HepG2 (cell line): ENCODE measurements around the gene PLIN4. TPM values are rescaled to one million over a fixed set of nuclear protein-coding genes. Genes with fewer than 3 reads are reported as not detected.

Experiments
- BCL6 ChIP-seq: IDR thresholded peaks from 2 replicates; pipeline ENCODE4 v1.6.1; 2016; ENCODE audit warnings: missing genetic modification reagents, missing compliant biosample characterization
- EEA1 ChIP-seq: sonication (generic); formaldehyde crosslinking; IDR thresholded peaks from 2 replicates; pipeline ENCODE4 v1.5.1; 2020; ENCODE audit warnings: mild to moderate bottlenecking, missing genetic modification reagents, borderline replicate concordance
- KDM5B ChIP-seq: sonication (generic); formaldehyde crosslinking; IDR thresholded peaks from 2 replicates; pipeline ENCODE4 v1.4.0; 2020; ENCODE audit warnings: missing genetic modification reagents, mild to moderate bottlenecking, borderline replicate concordance
- KDM6A ChIP-seq: IDR thresholded peaks from 2 replicates; pipeline ENCODE4 v1.6.1; 2016; ENCODE audit warnings: low read depth
- KLF13 ChIP-seq: sonication (generic); formaldehyde crosslinking; IDR thresholded peaks from 2 replicates; pipeline ENCODE4 v1.4.0; 2020; ENCODE audit warnings: mild to moderate bottlenecking, missing genetic modification reagents
- KMT2B ChIP-seq: IDR thresholded peaks from 2 replicates; pipeline ENCODE4 v1.6.1; 2016; ENCODE audit warnings: missing genetic modification reagents, missing compliant biosample characterization
- MNT ChIP-seq: fragments of 450-650 bp; IDR thresholded peaks from 2 replicates; pipeline ENCODE4 v1.6.1; 2016
- NCOA5 ChIP-seq: sonication (generic); formaldehyde crosslinking; IDR thresholded peaks from 2 replicates; pipeline ENCODE4 v1.4.0; 2020; ENCODE audit warnings: missing genetic modification reagents
- REL ChIP-seq: sonication (generic); formaldehyde crosslinking; conservative IDR thresholded peaks from 2 replicates; pipeline ENCODE4 v1.8.0; 2022; ENCODE audit warnings: mild to moderate bottlenecking, missing genetic modification reagents, moderate library complexity
- SIX1 ChIP-seq: sonication (generic); formaldehyde crosslinking; IDR thresholded peaks from 2 replicates; pipeline ENCODE4 v1.4.0; 2020; ENCODE audit warnings: missing genetic modification reagents, borderline replicate concordance
- TEAD2 ChIP-seq: sonication (generic); formaldehyde crosslinking; IDR thresholded peaks from 2 replicates; pipeline ENCODE4 v1.9.0; 2021; ENCODE audit warnings: missing genetic modification reagents
- TFAP4 ChIP-seq: sonication (generic); IDR thresholded peaks from 2 replicates; pipeline ENCODE4 v1.6.1; 2016; ENCODE audit warnings: low read depth, borderline replicate concordance
- YEATS2 ChIP-seq: sonication (generic); formaldehyde crosslinking; IDR thresholded peaks from 2 replicates; pipeline ENCODE4 v1.4.0; 2020; ENCODE audit warnings: missing genetic modification reagents, borderline replicate concordance
- ZBTB25 ChIP-seq: IDR thresholded peaks from 2 replicates; pipeline ENCODE4 v1.6.1; 2018; ENCODE audit warnings: missing genetic modification reagents
- ZC3H4 ChIP-seq: sonication (generic); formaldehyde crosslinking; IDR thresholded peaks from 2 replicates; pipeline ENCODE4 v1.4.0; 2020; ENCODE audit warnings: missing genetic modification reagents, borderline replicate concordance
- ZFP36L2 ChIP-seq: sonication (generic); formaldehyde crosslinking; IDR thresholded peaks from 2 replicates; pipeline ENCODE4 v1.4.0; 2020; ENCODE audit warnings: missing genetic modification reagents
- ZNF207 ChIP-seq: fragments of 450-650 bp; IDR thresholded peaks from 2 replicates; pipeline ENCODE4 v1.6.1; 2016; ENCODE audit warnings: antibody characterized with exemption, borderline replicate concordance
- ZNF317 ChIP-seq: sonication (generic); formaldehyde crosslinking; IDR thresholded peaks from 2 replicates; pipeline ENCODE4 v1.5.0; 2020; ENCODE audit warnings: mild to moderate bottlenecking, missing genetic modification reagents
- ZNF576 ChIP-seq: sonication (generic); formaldehyde crosslinking; IDR thresholded peaks from 2 replicates; pipeline ENCODE4 v1.4.0; 2020; ENCODE audit warnings: mild to moderate bottlenecking, missing genetic modification reagents
- ZNF792 ChIP-seq: IDR thresholded peaks from 2 replicates; pipeline ENCODE4 v1.6.1; 2016
- ZNF891 ChIP-seq: sonication (generic); formaldehyde crosslinking; IDR thresholded peaks from 2 replicates; pipeline ENCODE4 v1.5.0; 2020; ENCODE audit warnings: mild to moderate bottlenecking, missing genetic modification reagents
- polyA plus RNA-seq, 8 experiments: library from polyadenylated mRNA; depleted of rRNA in 3 of 8; stranded (reverse) in 7 of 8; unstranded in 1 of 8; fragments of >200 nt; fragmentation: Illumina TruSeq in 4 of 8; extraction: Trizol in 4 of 8; gene quantifications; 2 replicates each; pipeline versions ENCODE4 v1.2.1 to v1.2.3, GENCODE V29; 2011 to 2016; ENCODE audit warnings: low read depth in 4 of 8, missing spikeins in 1 of 8, mixed read lengths in 1 of 8; ENCODE audit not compliant: insufficient read depth in 1 of 8
- total RNA-seq, 5 experiments: library from RNA; depleted of rRNA; stranded (reverse); fragments of >200 nt; fragmentation: Illumina TruSeq; extraction: Trizol; gene quantifications; 2 replicates each; pipeline ENCODE4 v1.2.3, GENCODE V29; 2016; ENCODE audit warnings: low read depth in 1 of 5
- TF ChIP-seq, protein P1 (sequence below): sonication (generic); formaldehyde crosslinking; IDR thresholded peaks from 2 replicates; pipeline ENCODE4 v1.4.0; 2020; ENCODE audit warnings: mild to moderate bottlenecking, missing genetic modification reagents
- TF ChIP-seq, protein P2 (sequence below): IDR thresholded peaks from 2 replicates; pipeline ENCODE4 v1.6.1; 2012; ENCODE audit warnings: low read depth, low read length, improper control_type of control experiment
- TF ChIP-seq, protein P3 (sequence below): sonication (generic); formaldehyde crosslinking; IDR thresholded peaks from 2 replicates; pipeline ENCODE4 v1.4.0; 2020; ENCODE audit warnings: missing genetic modification reagents, mild to moderate bottlenecking, borderline replicate concordance

PLIN4 gene
- total and polyA plus RNA-seq, 2 of the 13 experiments (the other 11 are each of a cell fraction or from before 2014, with no cell fraction given): 1.1 to 1.3 TPM

DNA sequence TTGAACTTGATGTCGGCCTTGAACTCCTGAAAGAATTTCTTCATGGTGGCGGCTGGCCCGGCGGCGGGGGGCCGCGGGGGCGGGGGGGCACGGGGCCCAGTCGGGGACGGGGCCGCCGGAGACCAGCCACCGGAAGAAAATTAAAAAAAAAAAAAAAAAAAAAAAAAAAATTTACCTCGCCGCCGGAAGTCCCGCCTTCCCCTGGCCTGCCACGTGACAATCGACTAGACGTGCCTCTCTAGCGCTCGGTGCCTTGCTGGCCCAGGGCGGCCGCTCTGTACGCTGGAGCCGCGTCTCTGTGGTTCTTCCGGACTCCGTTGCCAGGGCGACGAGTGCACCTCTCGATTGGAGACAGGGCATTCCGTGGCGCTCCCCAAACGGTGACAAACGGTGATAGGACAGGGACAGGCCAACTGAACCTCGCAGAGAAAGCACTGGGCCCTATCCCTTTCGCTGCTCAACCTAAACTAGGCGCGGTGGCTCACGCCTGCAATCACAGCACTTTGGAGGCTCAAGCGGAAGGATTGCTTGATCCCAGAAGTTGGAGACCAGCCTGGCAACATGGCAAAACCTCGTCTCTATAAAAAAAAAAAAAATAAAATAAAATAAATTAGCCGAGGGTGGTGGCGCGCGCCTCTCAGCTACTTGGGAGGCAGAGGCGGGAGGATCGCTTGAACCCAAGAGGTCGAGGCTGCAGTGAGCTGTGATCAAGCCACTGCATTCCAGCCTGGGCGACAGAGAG lies 60.5 kb downstream of the PLIN4 start, which contains the start of gene UBXN6 (continued):
- peak; percentile 66 for TF ChIP-seq MNT
- TF ChIP-seq ZC3H4 (CRISPR knock-in tag): 0 out of 2 replicates have a peak, but pooled peaks have one; percentile 72
- peak; percentile 12; the same call in 1 of the 2 replicates for TF ChIP-seq TFAP4
- no peak for TF ChIP-seq EEA1 (CRISPR knock-in tag)
- TF ChIP-seq KDM5B (CRISPR knock-in tag): no peak
- TF ChIP-seq, protein P1, sequence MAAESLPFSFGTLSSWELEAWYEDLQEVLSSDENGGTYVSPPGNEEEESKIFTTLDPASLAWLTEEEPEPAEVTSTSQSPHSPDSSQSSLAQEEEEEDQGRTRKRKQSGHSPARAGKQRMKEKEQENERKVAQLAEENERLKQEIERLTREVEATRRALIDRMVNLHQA: no peak
- TF ChIP-seq ZBTB25 (CRISPR knock-in tag): peak; percentile 94
- TF ChIP-seq TEAD2 (CRISPR knock-in tag): no peak
- TF ChIP-seq KDM6A (CRISPR knock-in tag): no peak
- TF ChIP-seq, protein P2, sequence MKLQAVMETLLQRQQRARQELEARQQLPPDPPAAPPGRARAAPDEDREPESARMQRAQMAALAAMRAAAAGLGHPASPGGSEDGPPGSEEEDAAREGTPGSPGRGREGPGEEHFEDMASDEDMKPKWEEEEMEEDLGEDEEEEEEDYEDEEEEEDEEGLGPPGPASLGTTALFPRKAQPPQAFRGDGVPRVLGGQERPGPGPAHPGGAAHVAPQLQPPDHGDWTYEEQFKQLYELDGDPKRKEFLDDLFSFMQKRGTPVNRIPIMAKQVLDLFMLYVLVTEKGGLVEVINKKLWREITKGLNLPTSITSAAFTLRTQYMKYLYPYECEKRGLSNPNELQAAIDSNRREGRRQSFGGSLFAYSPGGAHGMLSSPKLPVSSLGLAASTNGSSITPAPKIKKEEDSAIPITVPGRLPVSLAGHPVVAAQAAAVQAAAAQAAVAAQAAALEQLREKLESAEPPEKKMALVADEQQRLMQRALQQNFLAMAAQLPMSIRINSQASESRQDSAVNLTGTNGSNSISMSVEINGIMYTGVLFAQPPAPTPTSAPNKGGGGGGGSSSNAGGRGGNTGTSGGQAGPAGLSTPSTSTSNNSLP: 0 out of 2 replicates have a peak, but pooled peaks have one; percentile 53
- TF ChIP-seq KMT2B (CRISPR knock-in tag): peak; percentile 74; the same call in 1 of the 2 replicates
- TF ChIP-seq BCL6 (CRISPR knock-in tag): no peak
- TF ChIP-seq ZFP36L2: no peak
- TF ChIP-seq ZNF792 (CRISPR knock-in tag): 0 out of 2 replicates have a peak, but pooled peaks have one; percentile 33
- TF ChIP-seq YEATS2 (CRISPR knock-in tag): peak; percentile 91
- no peak for TF ChIP-seq KLF13 (CRISPR knock-in tag)
- no peak for TF ChIP-seq NCOA5 (CRISPR knock-in tag)
- TF ChIP-seq ZNF317 (CRISPR knock-in tag): no peak
- TF ChIP-seq ZNF891 (CRISPR knock-in tag): peak; percentile 68
- TF ChIP-seq, protein P3, sequence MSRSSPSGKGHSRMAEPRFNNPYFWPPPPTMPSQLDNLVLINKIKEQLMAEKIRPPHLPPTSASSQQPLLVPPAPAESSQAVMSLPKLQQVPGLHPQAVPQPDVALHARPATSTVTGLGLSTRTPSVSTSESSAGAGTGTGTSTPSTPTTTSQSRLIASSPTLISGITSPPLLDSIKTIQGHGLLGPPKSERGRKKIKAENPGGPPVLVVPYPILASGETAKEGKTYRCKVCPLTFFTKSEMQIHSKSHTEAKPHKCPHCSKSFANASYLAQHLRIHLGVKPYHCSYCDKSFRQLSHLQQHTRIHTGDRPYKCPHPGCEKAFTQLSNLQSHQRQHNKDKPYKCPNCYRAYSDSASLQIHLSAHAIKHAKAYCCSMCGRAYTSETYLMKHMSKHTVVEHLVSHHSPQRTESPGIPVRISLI: peak; percentile 98
- TF ChIP-seq ZNF576 (CRISPR knock-in tag): no peak
- TF ChIP-seq SIX1: no peak
- no peak for TF ChIP-seq REL (CRISPR knock-in tag)
- TF ChIP-seq ZNF207: no peak
